GM19238 (cell line): ENCODE measurements around the gene EIF4G3.
"Not testable (repeated sequence)": the region's sequence is repeated elsewhere in the genome, so short reads cannot be mapped to it uniquely, and the experiment has no call there.

Source experiments
- DNase-seq: peaks from one replicate; pipeline ENCODE4 v3.0.0; 2011; ENCODE audit warnings: low spot score; ENCODE audit not compliant: insufficient read length

Gene EIF4G3

GRCh38 chr1:21189421-21189820, 12.7 kb upstream of the EIF4G3 start:
- DNase-seq: no peak

- no peak for DNase-seq
These were observed 11.5 kb upstream of the EIF4G3 start for GRCh38 chr1:21188235-21188634.

- DNase-seq: no peak
These were observed 8.6 kb upstream of the EIF4G3 start for GRCh38 chr1:21185221-21185731.

- DNase-seq: no peak
These were observed 7.6 kb upstream of the EIF4G3 start for GRCh38 chr1:21184276-21184675.

DNA sequence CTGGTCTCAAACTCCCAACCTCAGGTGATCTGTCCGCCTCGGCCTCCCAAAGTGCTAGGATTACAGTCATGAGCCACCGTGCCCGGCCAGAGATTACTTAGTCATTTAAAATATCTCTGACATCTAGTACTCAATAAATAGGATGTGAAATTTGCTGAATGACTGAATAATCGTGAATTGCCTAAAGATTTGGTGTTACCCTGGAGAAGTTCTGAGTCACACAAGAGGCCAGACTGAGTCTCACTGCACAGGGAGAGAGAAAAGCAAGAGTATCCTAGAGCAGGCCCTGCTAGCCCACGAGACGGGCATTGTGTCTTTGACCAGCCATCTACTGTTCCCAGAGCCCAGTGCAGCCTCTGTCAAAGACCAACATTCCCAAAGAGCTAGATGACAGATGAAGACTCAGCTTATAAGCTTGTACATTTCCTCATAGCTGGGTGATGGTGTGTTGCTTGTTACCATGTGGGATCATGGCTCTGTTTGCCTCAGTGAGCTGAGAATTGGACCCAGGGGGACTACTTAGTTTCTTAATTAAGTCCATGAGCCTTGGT, 5.6 kb upstream of the EIF4G3 start:
- DNase-seq: no peak

- not testable (repeated sequence) for DNase-seq
These were observed 1.6 kb upstream of the EIF4G3 start for GRCh38 chr1:21178271-21178670.

DNA sequence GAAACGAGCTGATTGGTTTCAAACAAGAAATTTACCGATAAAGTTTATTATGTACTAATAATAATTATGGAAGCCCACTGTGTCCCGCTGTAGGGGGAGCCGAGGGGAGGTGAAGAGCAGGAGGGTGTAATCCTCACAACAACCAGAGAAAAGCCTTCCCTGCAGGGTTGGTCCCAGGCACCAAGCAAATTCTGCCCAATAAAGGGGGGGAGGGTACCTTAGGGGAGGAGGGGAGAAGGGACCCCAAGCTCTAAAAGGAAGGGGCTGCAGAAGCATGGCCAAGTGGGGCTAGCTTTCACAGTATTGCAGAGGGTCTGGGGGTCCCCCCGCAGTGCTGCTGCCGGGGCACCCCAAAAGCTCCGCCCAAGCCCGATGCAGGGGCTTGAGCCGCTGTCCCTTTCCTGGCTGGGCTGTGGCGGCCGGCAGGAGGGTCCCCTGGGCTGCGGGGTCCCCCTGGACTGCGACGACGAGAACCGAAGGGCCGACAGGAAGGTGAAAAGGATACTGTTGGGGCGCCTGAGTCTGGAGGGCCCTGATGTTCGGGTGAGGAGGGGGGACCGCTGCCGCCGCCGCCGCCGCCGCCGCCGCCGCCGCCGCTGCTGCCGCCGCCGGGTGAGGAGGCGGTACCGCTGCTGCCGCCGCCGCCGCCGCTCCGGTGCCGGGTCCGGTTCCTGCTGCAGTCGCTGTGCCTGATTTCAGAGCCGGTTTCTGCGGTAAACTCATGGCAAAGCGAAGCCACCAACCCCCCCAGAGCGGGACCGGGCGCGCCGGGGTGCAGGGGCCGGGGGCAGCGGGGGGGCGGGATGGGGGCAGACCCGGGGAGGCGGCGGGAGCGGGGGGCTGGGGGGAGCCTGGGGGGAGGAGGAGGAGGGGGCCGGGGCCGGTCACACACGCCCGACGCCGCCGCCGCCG, 771 bp downstream of the EIF4G3 start:
- peak; percentile 34 for DNase-seq

DNA sequence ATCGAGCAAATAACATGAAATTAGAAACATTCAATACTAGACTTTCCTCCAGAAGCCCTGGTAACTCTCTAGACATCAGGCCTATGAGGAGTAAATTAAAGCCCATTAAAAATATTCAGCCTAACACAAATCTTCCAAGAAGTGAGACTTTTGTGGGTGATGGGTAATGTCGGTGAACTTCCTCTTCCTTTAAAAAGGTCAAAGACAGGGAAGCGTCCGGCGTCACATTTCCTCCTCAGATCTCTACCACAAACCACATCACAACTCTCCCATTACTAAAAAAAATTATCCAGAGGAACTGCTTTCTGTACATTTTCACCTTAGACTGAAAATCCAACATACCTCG, 1.4 kb downstream of the EIF4G3 start:
- no peak for DNase-seq

DNA sequence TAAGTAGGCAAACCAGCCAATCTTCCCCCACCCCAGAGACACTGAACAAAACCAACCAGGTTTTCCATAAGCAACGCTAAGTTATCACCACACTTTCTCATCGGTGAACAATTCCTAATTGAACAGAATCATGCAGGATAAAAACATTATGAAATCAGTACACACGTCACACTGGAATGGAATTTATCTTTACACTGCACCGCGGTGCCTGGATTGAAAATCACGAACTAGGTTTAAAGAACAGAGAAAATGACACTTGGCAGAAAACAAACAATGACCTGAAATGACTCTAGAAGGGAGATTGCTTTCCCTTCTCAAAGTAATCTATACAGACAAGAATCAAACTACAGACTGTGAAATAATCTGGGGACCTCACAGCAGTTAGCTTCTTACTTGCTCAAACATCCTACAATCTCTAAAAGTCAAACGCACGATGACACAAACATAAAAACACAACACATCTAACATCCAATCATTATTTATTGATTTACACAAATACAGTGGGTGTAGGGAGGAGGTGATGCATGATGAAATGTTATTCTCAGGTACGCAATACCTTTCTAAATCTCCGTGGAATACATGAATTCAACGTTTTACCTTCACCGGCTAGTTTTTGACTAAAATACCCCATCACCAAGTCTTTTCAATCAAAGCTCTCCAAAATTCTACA, 1.9 kb downstream of the EIF4G3 start:
- DNase-seq: no peak

GRCh38 chr1:21174230-21174629, 2.5 kb downstream of the EIF4G3 start:
- DNase-seq: no peak

DNA sequence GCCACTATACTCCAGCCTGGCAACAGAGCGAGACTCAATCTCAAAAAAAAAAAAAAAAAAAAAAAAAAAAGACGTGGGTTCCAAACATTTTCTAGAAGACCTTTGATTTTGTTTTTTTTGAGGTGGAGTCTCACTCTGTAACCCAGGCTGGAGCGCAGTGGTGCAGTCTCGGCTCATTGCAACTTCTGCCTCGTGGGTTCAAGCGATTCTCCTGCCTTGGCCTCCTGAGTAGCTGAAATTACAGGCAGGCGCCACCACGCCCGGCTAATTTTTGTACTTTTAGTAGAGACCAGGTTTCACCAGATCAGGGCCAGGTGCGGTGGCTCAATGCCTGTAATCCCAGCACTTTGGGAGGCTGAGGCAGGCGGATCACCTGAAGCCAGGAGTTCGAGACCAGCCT, 3.6 kb downstream of the EIF4G3 start:
- DNase-seq: not testable (repeated sequence)

DNA sequence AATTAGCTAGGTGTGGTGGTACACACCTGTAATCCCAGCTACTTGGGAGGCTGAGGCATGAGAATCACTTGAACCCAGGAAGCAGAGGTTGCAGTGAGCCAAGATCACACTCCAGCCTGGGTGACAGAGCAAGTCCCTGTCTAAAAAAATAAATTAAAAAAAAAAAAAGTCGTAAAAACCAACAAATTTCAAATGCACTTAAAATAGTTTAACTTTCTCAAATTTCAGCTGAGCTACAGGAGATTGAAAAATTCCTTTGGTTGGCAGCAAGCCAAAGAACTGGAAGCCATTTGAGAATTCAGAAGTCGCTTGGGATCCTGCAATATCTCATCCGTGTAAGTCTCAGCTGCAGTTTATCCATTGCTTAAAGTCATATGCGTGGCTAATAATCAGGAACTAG, 5.9 kb downstream of the EIF4G3 start:
- not testable (repeated sequence) for DNase-seq

DNA sequence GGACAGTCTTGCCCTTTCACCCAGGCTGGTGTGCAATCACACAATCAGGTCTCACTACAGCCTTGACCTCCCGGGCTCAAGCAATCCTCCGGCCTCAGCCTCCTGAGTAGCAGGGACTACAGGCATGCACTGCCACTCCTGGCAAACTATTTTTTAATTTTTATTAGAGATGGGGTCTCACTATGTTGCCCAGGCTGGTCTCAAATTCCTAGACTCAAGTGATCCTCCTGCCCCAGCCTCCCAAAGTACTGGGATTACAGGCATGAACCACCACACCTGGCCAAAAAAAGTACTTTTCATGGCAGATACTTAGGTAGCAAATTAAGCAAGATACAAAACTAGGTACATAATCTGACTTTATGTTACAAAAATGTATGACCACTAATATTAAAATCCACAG, 8.3 kb downstream of the EIF4G3 start:
- no peak for DNase-seq

GRCh38 chr1:21165646-21166045, 11.1 kb downstream of the EIF4G3 start:
- DNase-seq: no peak

- DNase-seq: no peak
These were observed 11.6 kb downstream of the EIF4G3 start for GRCh38 chr1:21165076-21165475.

GRCh38 chr1:21164266-21164665, 12.4 kb downstream of the EIF4G3 start:
- DNase-seq: no peak

DNA sequence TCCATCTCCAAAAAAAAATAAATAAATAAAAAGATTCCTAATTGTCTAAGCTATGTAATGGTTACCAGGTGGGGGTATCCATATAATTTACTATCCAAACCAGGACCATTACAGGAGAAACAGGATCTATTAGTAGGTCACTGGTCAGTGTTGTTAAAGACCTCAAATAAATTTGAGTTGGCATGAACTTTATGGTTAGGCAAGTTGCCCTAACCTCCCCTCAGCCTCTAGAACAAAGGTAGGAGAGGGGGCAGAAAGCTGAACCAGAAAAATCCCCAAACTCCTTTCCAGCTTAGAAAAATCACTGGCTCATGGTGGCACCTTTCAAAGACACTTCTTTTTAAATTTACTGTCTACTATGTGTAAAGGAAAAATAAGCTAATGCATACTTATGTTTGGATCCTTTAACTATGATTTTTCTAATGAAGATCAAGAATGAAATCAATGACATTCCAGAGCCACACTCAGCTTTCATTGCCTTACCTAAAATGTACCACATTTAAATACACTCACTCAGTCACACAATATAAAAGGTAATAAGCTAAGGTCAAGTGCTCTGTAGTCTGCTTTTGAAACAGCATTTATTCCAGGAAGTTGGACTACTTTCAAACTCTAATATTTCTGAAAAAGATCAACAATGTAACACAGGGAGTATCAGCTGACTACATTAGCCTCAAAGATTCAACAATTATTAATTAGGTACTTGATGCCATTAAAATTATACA, 13.8 kb downstream of the EIF4G3 start:
- no peak for DNase-seq

GRCh38 chr1:21161842-21162241, 14.9 kb downstream of the EIF4G3 start:
- no peak for DNase-seq

DNA sequence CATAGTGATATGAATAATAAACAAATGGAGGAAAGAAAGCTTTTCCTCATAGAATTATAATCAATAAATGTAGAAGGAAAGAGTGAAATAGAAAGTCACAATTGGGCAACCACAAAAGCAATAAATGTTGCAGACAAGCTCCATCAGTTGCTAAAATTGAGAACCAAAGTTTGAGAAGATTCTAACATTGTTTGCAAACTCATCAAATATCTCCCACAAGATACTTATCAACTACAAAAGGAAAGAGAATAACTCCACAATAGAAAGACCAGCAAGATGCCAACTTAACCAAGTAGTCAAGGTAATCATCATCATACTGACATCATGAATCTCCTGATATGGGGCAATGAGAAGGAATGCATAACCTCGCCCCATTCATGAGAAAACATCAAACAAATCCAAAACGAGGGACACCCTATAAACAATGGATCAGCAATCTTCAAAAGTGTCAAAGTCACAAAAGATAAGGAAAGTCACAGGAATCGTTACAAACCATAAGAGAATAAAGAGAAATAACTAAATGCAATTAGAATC, 16.4 kb downstream of the EIF4G3 start:
- DNase-seq: no peak

DNA sequence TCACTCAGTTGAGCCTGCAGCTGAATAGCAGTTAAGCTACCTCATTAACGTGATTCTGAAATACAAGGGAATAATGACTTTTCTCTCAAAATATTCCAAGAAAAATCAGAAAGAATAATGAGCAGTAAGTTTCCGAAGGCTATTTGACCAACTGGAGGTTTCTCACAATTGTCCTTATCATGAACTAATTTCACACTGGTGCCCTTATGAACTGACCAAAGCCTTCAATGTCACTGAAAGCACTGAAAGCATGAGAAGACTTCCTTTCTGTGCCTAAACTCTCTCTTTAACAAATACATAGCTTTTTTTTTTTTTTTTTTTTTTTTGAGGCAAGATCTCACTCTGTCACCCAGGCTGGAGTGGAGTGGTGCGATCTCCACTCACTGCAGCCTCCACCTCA, 18.8 kb downstream of the EIF4G3 start:
- DNase-seq: no peak

DNA sequence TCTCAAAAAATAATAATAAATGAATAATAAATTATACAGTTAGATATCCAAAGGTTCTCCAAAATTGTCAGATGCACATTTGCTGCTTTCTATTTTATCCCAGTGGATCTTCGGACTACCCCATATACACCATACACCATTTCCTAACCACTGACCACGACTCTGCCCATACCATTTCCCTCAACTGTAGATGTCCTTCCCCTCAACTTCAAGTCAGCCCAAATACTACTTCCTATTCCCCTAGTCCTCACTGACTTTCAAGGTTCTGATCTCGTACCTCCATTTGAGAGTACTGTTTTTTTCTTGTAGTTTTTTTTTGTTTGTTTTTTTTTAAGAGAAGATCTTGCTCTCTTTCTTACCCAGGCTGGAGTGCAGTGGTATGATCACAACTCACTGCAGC, 19.6 kb downstream of the EIF4G3 start:
- DNase-seq: no peak
